Neural progenitor cell (in vitro differentiated cells): ENCODE results near the gene SLC18B1. TPM values are rescaled to one million over a fixed set of nuclear protein-coding genes. Genes with fewer than 3 reads are reported as not detected.
A peak's percentile ranks its signal among the peaks of the same experiment; 100 is the strongest.

Experiments used
- DNase-seq: peaks from one replicate; pipeline ENCODE4 v3.0.0-alpha.2; 2016; ENCODE audit warnings: low spot score
- H2AFZ ChIP-seq: fragments of 200-600 bp; sonication (generic); replicated peaks from 2 replicates; pipeline ENCODE4 v1.6.1; 2016; ENCODE audit warnings: antibody characterized with exemption
- H3F3A ChIP-seq: fragments of 200-600 bp; sonication (generic); 2 replicates; pipeline ENCODE4 v1.6.1; 2016; ENCODE audit warnings: antibody characterized with exemption, low read depth
- H3K27ac ChIP-seq: fragments of 200-600 bp; sonication (generic); 2 replicates; pipeline ENCODE4 v1.5.1; 2016; ENCODE audit warnings: mild to moderate bottlenecking
- H3K27me3 ChIP-seq: fragments of 200-600 bp; sonication (generic); 2 replicates; pipeline ENCODE4 v1.6.1; 2016; ENCODE audit warnings: mild to moderate bottlenecking, moderate library complexity
- H3K36me3 ChIP-seq: fragments of 200-600 bp; sonication (generic); 2 replicates; pipeline ENCODE4 v1.5.1; 2016
- H3K4me1 ChIP-seq: fragments of 200-600 bp; sonication (generic); 2 replicates; pipeline ENCODE4 v1.6.1; 2016; ENCODE audit warnings: mixed run types
- H3K4me2 ChIP-seq: fragments of 200-600 bp; sonication (generic); 2 replicates; pipeline ENCODE4 v1.6.1; 2016
- H3K4me3 ChIP-seq: fragments of 200-600 bp; sonication (generic); 2 replicates; pipeline ENCODE4 v1.5.1; 2016
- H3K79me2 ChIP-seq: fragments of 200-600 bp; sonication (generic); 2 replicates; pipeline ENCODE4 v1.6.1; 2016; ENCODE audit warnings: low read depth
- H3K9ac ChIP-seq: fragments of 200-600 bp; sonication (generic); 2 replicates; pipeline ENCODE4 v1.6.1; 2016
- H3K9me3 ChIP-seq: fragments of 200-600 bp; sonication (generic); 2 replicates; pipeline ENCODE4 v1.5.1; 2016; ENCODE audit warnings: low read depth
- H4K20me1 ChIP-seq: fragments of 200-600 bp; sonication (generic); 2 replicates; pipeline ENCODE4 v1.6.1; 2016; ENCODE audit warnings: low read depth
- H3K27ac Mint-ChIP-seq: 3 replicates; pipeline ENCODE4 v1.8.0; 2021; ENCODE audit warnings: mixed read lengths
- H3K27me3 Mint-ChIP-seq: 2 replicates; pipeline ENCODE4 v1.8.0; 2022; ENCODE audit warnings: low read depth, mild to moderate bottlenecking, inconsistent platforms, moderate library complexity, mixed read lengths; ENCODE audit not compliant: insufficient read depth
- H3K36me3 Mint-ChIP-seq: 3 replicates; pipeline ENCODE4 v1.8.0; 2021; ENCODE audit warnings: mixed read lengths
- H3K4me1 Mint-ChIP-seq: 3 replicates; pipeline ENCODE4 v1.8.0; 2021; ENCODE audit warnings: mixed read lengths
- H3K4me3 Mint-ChIP-seq: 3 replicates; pipeline ENCODE4 v1.8.0; 2021; ENCODE audit warnings: mild to moderate bottlenecking, moderate library complexity, mixed read lengths
- H3K9me3 Mint-ChIP-seq: 3 replicates; pipeline ENCODE4 v1.8.0; 2020; ENCODE audit warnings: mixed read lengths
- EZH2 ChIP-seq: fragments of 200-600 bp; sonication (generic); IDR thresholded peaks from 2 replicates; pipeline ENCODE4 v1.6.1; 2017; ENCODE audit warnings: antibody characterized with exemption, mild to moderate bottlenecking, moderate library complexity
- EZH2phosphoT487 ChIP-seq: fragments of 200-600 bp; sonication (generic); IDR thresholded peaks from 2 replicates; pipeline ENCODE4 v1.6.1; 2017; ENCODE audit warnings: antibody characterized with exemption
- total RNA-seq: library from RNA; depleted of rRNA; stranded (reverse); fragments of >200 nt; gene quantifications from 2 replicates; pipeline ENCODE4 v1.2.3, GENCODE V29; 2015; ENCODE audit warnings: low replicate concordance
- TF ChIP-seq, protein P1 (sequence below): fragments of 200-600 bp; sonication (generic); IDR thresholded peaks from 2 replicates; pipeline ENCODE4 v1.5.1; 2017; ENCODE audit warnings: antibody characterized with exemption, mild to moderate bottlenecking

The SLC18B1 gene
- total RNA-seq, 1 donor from 2014 or later: 4.2 TPM

DNA sequence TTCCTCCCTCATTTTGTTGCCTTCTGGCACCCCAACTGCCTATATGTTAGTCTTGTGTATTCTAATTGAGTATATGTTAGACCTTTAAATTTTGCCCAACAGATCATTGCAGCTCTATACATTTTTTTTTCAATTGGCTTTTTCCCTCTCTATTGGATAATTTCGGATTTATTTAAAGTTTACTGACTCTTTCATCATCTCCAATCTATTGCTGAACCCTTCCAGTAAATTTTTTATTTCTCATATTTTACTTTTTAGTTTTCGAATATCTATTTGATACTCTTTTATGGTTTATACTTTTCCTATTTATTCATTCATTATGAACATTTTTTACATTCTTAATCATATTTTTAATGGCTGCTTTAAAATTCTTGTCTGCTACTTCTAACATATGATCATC is 7.1 kb upstream of the SLC18B1 start:
- DNase-seq: no peak
- peaks cover 9% of the 10 kb centered on the region for H3K9me3 Mint-ChIP-seq
- H3K9me3 ChIP-seq: no peaks in the 10 kb centered on the region

DNA sequence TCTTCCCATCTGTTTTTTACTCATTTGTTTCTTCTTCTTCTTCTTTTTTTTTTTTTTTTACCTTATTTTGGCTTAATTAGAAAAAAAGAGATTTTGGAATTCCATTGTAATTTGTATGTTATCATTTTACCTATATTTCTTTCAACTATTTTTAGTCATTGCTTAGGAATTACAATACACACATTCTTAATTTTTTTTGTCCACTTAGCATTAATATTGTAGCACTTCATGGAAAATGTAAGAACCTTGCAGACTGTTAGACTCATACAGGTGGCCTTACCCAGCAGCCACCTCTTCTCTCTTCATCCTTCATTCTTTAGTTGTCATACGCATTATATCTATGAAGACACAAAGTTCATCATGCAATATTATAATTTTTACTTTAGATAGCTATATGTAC is 5.8 kb upstream of the SLC18B1 start:
- no peak overlapping the region for H3K4me3 ChIP-seq
- no peak overlapping the region for H2AFZ ChIP-seq
- TF ChIP-seq EZH2: no peak
- no peak overlapping the region for H3K4me2 ChIP-seq
- H3K9me3 ChIP-seq: no peaks in the 10 kb centered on the region
- Mint-ChIP-seq H3K27ac (no peak overlapping the region), H3K4me1 (no peaks in the 10 kb centered on the region), H3K4me3 (no peak overlapping the region), H3K27me3 (no peaks in the 10 kb centered on the region), H3K9me3 (peaks cover 9% of the 10 kb centered on the region), H3K36me3 (no peaks in the 10 kb centered on the region)
- no peaks in the 10 kb centered on the region for H3K79me2 ChIP-seq
- DNase-seq: no peak
- no peaks in the 10 kb centered on the region for H3F3A ChIP-seq
- no peak overlapping the region for H3K9ac ChIP-seq
- H3K27ac ChIP-seq: no peak overlapping the region
- H3K4me1 ChIP-seq: no peaks in the 10 kb centered on the region
- no peaks in the 10 kb centered on the region for H3K27me3 ChIP-seq
- no peaks in the 10 kb centered on the region for H4K20me1 ChIP-seq
- H3K36me3 ChIP-seq: no peaks in the 10 kb centered on the region

More for the DNA sequence above, 7.1 kb upstream of the SLC18B1 start:
- H3F3A ChIP-seq: no peaks in the 10 kb centered on the region
- no peaks in the 10 kb centered on the region for H4K20me1 ChIP-seq
- no peak overlapping the region for H3K4me3 Mint-ChIP-seq
- H3K36me3 Mint-ChIP-seq: no peaks in the 10 kb centered on the region
- no peaks in the 10 kb centered on the region for H3K27me3 ChIP-seq
- no peaks in the 10 kb centered on the region for H3K4me1 ChIP-seq
- H3K27me3 Mint-ChIP-seq: no peaks in the 10 kb centered on the region
- H3K79me2 ChIP-seq: no peaks in the 10 kb centered on the region
- H3K4me3 ChIP-seq: no peak overlapping the region
- H3K36me3 ChIP-seq: no peaks in the 10 kb centered on the region
- no peak overlapping the region for H3K27ac Mint-ChIP-seq
- TF ChIP-seq, protein P1, sequence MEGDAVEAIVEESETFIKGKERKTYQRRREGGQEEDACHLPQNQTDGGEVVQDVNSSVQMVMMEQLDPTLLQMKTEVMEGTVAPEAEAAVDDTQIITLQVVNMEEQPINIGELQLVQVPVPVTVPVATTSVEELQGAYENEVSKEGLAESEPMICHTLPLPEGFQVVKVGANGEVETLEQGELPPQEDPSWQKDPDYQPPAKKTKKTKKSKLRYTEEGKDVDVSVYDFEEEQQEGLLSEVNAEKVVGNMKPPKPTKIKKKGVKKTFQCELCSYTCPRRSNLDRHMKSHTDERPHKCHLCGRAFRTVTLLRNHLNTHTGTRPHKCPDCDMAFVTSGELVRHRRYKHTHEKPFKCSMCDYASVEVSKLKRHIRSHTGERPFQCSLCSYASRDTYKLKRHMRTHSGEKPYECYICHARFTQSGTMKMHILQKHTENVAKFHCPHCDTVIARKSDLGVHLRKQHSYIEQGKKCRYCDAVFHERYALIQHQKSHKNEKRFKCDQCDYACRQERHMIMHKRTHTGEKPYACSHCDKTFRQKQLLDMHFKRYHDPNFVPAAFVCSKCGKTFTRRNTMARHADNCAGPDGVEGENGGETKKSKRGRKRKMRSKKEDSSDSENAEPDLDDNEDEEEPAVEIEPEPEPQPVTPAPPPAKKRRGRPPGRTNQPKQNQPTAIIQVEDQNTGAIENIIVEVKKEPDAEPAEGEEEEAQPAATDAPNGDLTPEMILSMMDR: no peak
- TF ChIP-seq EZH2phosphoT487: no peak
- no peak overlapping the region for H2AFZ ChIP-seq
- H3K27ac ChIP-seq: no peak overlapping the region
- no peak overlapping the region for H3K4me2 ChIP-seq
- H3K4me1 Mint-ChIP-seq: no peaks in the 10 kb centered on the region
- H3K9ac ChIP-seq: no peak overlapping the region

DNA sequence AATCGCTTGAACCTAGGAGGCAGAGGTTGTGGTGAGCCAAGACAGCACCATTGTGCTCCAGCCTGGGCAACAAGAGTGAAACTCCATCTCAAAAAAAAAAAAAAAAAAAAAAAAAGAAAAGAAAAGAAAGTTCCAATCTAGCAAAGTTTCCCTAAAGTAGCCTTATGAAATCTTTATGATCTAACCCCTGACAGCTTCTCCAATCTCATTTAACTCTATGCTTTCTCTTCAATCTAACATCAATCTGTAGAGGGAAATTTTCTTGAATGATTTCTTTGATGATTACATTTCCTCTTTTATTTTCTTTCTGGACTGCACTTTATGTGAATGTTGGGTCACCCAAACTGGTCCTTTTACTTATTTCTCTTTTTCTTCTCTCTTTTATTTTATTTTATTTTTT is 2.2 kb upstream of the SLC18B1 start:
- H3K4me1 ChIP-seq: no peaks in the 10 kb centered on the region
- Mint-ChIP-seq H3K36me3 (peaks cover 4% of the 10 kb centered on the region), H3K27ac (no peak overlapping the region), H3K27me3 (no peaks in the 10 kb centered on the region), H3K9me3 (peaks cover 9% of the 10 kb centered on the region), H3K4me3 (no peak overlapping the region), H3K4me1 (peaks cover 8% of the 10 kb centered on the region)
- H2AFZ ChIP-seq: no peak overlapping the region
- no peak overlapping the region for H3K9ac ChIP-seq
- H3F3A ChIP-seq: no peaks in the 10 kb centered on the region
- no peak overlapping the region for H3K4me3 ChIP-seq
- H3K27me3 ChIP-seq: peaks cover 8% of the 10 kb centered on the region
- H3K36me3 ChIP-seq: no peaks in the 10 kb centered on the region
- no peak overlapping the region for H3K4me2 ChIP-seq
- H3K27ac ChIP-seq: no peak overlapping the region
- no peak for DNase-seq
- no peaks in the 10 kb centered on the region for H3K9me3 ChIP-seq
- H4K20me1 ChIP-seq: no peaks in the 10 kb centered on the region
- H3K79me2 ChIP-seq: no peaks in the 10 kb centered on the region
- no peak for TF ChIP-seq EZH2
- TF ChIP-seq, protein P1: no peak
- no peak for TF ChIP-seq EZH2phosphoT487

DNA sequence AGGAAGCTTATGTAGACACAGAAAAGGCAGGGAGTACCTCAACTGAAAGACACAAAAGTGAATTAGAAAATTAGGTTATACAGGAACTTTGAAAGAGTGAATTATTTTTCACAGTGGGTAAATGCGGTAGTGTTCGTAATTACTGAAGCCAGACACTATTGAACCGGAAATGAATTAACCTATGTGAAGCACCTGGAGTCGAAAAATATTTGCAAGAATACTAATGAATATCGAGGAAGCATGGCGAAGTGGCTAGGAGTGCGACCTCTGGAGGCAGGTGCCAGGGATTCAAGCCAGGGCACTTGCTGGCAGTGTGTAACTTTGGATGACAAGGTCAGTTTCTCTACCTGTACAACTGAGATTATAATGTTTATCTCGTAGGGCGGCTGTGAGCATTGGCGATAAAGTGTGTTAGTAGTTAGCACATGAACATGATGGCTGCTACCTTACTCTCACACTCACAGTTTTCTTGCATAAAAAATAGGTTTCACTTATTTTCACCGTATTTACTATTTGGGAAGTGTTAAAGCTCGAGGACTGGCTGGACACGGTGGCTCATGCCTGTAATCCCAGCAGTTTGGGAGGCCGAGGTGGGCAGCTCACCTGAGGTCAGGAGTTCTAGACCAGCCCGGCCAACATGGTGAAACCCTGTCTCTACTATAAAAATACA is 567 bp upstream of the SLC18B1 start:
- no peaks in the 10 kb centered on the region for H3K36me3 ChIP-seq
- no peak overlapping the region for H3K9ac ChIP-seq
- H3K4me1 ChIP-seq: no peaks in the 10 kb centered on the region
- peaks cover 8% of the 10 kb centered on the region for H3K4me1 Mint-ChIP-seq
- peaks cover 7% of the 10 kb centered on the region for H3K9me3 Mint-ChIP-seq
- peak overlapping the region; percentile 78 for H2AFZ ChIP-seq
- no peak for TF ChIP-seq EZH2phosphoT487
- TF ChIP-seq, protein P1: peak; percentile 83
- H3K4me2 ChIP-seq: peak overlapping the region; percentile 88
- peaks cover 5% of the 10 kb centered on the region for H3K36me3 Mint-ChIP-seq
- no peak overlapping the region for H3K27ac ChIP-seq
- H3K4me3 ChIP-seq: peak overlapping the region; percentile 60
- no peaks in the 10 kb centered on the region for H3K27me3 Mint-ChIP-seq
- no peaks in the 10 kb centered on the region for H4K20me1 ChIP-seq
- no peaks in the 10 kb centered on the region for H3F3A ChIP-seq
- no peaks in the 10 kb centered on the region for H3K9me3 ChIP-seq
- H3K27ac Mint-ChIP-seq: no peak overlapping the region
- H3K27me3 ChIP-seq: peaks cover 8% of the 10 kb centered on the region
- no peak overlapping the region for H3K4me3 Mint-ChIP-seq
- DNase-seq: peak; percentile 62
- no peaks in the 10 kb centered on the region for H3K79me2 ChIP-seq
